Chondrocyte (in vitro differentiated cells): Measurements from ENCODE around the gene KRTAP9-2. TPM values are rescaled to one million over a fixed set of nuclear protein-coding genes. Genes with fewer than 3 reads are reported as not detected.

Experiments
- total RNA-seq: library from RNA; stranded (reverse); gene quantifications from 3 replicates; pipeline ENCODE4 v1.2.1, GENCODE V29; 2021

Gene KRTAP9-2
- total RNA-seq, 1 donor from 2014 or later, result not detected

Other genes starting within 250 kb of the KRTAP9-2 start
- not detected in 3 replicates for gene KRT40, start 242.3 kb upstream of the KRTAP9-2 start, total RNA-seq
- not detected in 3 replicates for gene KRTAP3-3, start 232.5 kb upstream of the KRTAP9-2 start, total RNA-seq
- gene KRTAP3-2, start 226.7 kb upstream of the KRTAP9-2 start, total RNA-seq, result not detected in 3 replicates
- gene KRTAP3-1, start 217.5 kb upstream of the KRTAP9-2 start, total RNA-seq, result not detected in 3 replicates
- gene KRTAP1-5, start 199.4 kb upstream of the KRTAP9-2 start, total RNA-seq, result not detected in 3 replicates
- not detected in 3 replicates for gene KRTAP1-4, start 196.5 kb upstream of the KRTAP9-2 start, total RNA-seq
- not detected in 3 replicates for gene KRTAP1-3, start 191.8 kb upstream of the KRTAP9-2 start, total RNA-seq
- gene KRTAP1-1, start 185.2 kb upstream of the KRTAP9-2 start, total RNA-seq, result not detected in 3 replicates
- gene KRTAP2-1, start 179.3 kb upstream of the KRTAP9-2 start, total RNA-seq, result not detected in 3 replicates
- gene KRTAP2-2, start 171.4 kb upstream of the KRTAP9-2 start, total RNA-seq, result not detected in 3 replicates
- not detected in 3 replicates for gene KRTAP2-3, start 166.5 kb upstream of the KRTAP9-2 start, total RNA-seq
- not detected in 3 replicates for gene KRTAP2-4, start 160.8 kb upstream of the KRTAP9-2 start, total RNA-seq
- gene KRTAP4-7, start 142.5 kb upstream of the KRTAP9-2 start, total RNA-seq, result not detected in 3 replicates
- not detected in 3 replicates for gene KRTAP4-8, start 128.5 kb upstream of the KRTAP9-2 start, total RNA-seq
- not detected in 3 replicates for gene KRTAP4-16, start 124.4 kb upstream of the KRTAP9-2 start, total RNA-seq
- gene KRTAP4-9, start 121.3 kb upstream of the KRTAP9-2 start, total RNA-seq, result not detected in 3 replicates
- gene KRTAP4-11, start 108.3 kb upstream of the KRTAP9-2 start, total RNA-seq, result not detected in 3 replicates
- not detected in 3 replicates for gene KRTAP4-12, start 102.5 kb upstream of the KRTAP9-2 start, total RNA-seq
- not detected in 3 replicates for gene KRTAP4-6, start 86.1 kb upstream of the KRTAP9-2 start, total RNA-seq
- gene KRTAP4-5, start 76.8 kb upstream of the KRTAP9-2 start, total RNA-seq, result not detected in 3 replicates
- not detected in 3 replicates for gene KRTAP4-4, start 65.9 kb upstream of the KRTAP9-2 start, total RNA-seq
- gene KRTAP4-3, start 58.4 kb upstream of the KRTAP9-2 start, total RNA-seq, result not detected in 3 replicates
- not detected in 3 replicates for gene KRTAP4-2, start 48.4 kb upstream of the KRTAP9-2 start, total RNA-seq
- not detected in 3 replicates for gene KRTAP4-1, start 41.7 kb upstream of the KRTAP9-2 start, total RNA-seq
- not detected in 3 replicates for gene KRTAP9-1, start 36.8 kb upstream of the KRTAP9-2 start, total RNA-seq
- gene KRTAP9-3, start 5.8 kb downstream of the KRTAP9-2 start, total RNA-seq, result not detected in 3 replicates
- gene KRTAP9-8, start 11.4 kb downstream of the KRTAP9-2 start, total RNA-seq, result not detected in 3 replicates
- not detected in 3 replicates for gene KRTAP9-4, start 23.0 kb downstream of the KRTAP9-2 start, total RNA-seq
- not detected in 3 replicates for gene KRTAP9-9, start 28.7 kb downstream of the KRTAP9-2 start, total RNA-seq
- not detected in 3 replicates for gene KRTAP9-6, start 38.7 kb downstream of the KRTAP9-2 start, total RNA-seq
- gene KRTAP9-7, start 49.0 kb downstream of the KRTAP9-2 start, total RNA-seq, result not detected in 3 replicates
- not detected in 3 replicates for gene KRTAP29-1, start 76.2 kb downstream of the KRTAP9-2 start, total RNA-seq
- gene KRTAP16-1, start 82.7 kb downstream of the KRTAP9-2 start, total RNA-seq, result not detected in 3 replicates
- not detected in 3 replicates for gene KRTAP17-1, start 89.1 kb downstream of the KRTAP9-2 start, total RNA-seq
- not detected in 3 replicates for gene KRT33A, start 124.2 kb downstream of the KRTAP9-2 start, total RNA-seq
- gene KRT33B, start 143.2 kb downstream of the KRTAP9-2 start, total RNA-seq, result not detected in 3 replicates
- gene KRT34, start 155.7 kb downstream of the KRTAP9-2 start, total RNA-seq, result not detected in 3 replicates
- gene KRT31, start 171.0 kb downstream of the KRTAP9-2 start, total RNA-seq, result not detected in 3 replicates
- gene KRT37, start 197.9 kb downstream of the KRTAP9-2 start, total RNA-seq, result not detected in 3 replicates
- gene KRT38, start 214.3 kb downstream of the KRTAP9-2 start, total RNA-seq, result not detected in 3 replicates
- gene KRT32, start 240.7 kb downstream of the KRTAP9-2 start, total RNA-seq, result not detected in 3 replicates